Measurements from ENCODE around the gene FAM114A1.

DNA sequence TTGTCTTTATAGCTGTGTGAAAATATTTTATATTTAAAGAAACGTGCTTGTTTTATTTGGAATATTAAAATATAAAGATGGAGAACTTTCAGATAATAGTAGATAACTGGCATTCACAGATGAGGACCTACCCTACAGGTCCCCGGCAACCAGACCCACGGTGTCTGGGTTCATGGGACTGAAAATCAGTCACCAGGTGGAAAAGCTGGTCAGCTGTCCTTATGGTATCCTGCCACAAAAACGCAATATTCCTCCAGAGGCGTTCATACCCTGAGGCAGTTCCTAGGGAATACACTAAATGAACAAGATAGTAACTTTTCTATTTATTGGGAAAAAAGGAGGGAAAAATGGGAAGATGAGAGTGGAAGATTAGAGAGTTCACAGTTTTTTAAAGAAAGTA, 12.1 kb upstream of the FAM114A1 start:
- TF ChIP-seq, protein P1, sequence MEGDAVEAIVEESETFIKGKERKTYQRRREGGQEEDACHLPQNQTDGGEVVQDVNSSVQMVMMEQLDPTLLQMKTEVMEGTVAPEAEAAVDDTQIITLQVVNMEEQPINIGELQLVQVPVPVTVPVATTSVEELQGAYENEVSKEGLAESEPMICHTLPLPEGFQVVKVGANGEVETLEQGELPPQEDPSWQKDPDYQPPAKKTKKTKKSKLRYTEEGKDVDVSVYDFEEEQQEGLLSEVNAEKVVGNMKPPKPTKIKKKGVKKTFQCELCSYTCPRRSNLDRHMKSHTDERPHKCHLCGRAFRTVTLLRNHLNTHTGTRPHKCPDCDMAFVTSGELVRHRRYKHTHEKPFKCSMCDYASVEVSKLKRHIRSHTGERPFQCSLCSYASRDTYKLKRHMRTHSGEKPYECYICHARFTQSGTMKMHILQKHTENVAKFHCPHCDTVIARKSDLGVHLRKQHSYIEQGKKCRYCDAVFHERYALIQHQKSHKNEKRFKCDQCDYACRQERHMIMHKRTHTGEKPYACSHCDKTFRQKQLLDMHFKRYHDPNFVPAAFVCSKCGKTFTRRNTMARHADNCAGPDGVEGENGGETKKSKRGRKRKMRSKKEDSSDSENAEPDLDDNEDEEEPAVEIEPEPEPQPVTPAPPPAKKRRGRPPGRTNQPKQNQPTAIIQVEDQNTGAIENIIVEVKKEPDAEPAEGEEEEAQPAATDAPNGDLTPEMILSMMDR (IDR thresholded peaks at IDR 0.05; ENCODE audit: poor library complexity) = no peak
- TF ChIP-seq EZH2 (IDR thresholded peaks at IDR 0.05; ENCODE audit: borderline replicate concordance) (no peak), EZH2phosphoT487 (IDR thresholded peaks at IDR 0.05; ENCODE audit: low read depth, severe bottlenecking, unreplicated experiment) (no peak)
